Epithelial cell of umbilical artery (primary cell): Measurements from ENCODE around the gene RASIP1. TPM values are rescaled to one million over a fixed set of nuclear protein-coding genes. Genes with fewer than 3 reads are reported as not detected.

Experiments used
- total RNA-seq: library from RNA; depleted of rRNA; stranded (reverse); fragments of >200 nt; gene quantifications from 2 replicates; pipeline ENCODE4 v1.2.3, GENCODE V29; 2014

The RASIP1 gene, protein sequence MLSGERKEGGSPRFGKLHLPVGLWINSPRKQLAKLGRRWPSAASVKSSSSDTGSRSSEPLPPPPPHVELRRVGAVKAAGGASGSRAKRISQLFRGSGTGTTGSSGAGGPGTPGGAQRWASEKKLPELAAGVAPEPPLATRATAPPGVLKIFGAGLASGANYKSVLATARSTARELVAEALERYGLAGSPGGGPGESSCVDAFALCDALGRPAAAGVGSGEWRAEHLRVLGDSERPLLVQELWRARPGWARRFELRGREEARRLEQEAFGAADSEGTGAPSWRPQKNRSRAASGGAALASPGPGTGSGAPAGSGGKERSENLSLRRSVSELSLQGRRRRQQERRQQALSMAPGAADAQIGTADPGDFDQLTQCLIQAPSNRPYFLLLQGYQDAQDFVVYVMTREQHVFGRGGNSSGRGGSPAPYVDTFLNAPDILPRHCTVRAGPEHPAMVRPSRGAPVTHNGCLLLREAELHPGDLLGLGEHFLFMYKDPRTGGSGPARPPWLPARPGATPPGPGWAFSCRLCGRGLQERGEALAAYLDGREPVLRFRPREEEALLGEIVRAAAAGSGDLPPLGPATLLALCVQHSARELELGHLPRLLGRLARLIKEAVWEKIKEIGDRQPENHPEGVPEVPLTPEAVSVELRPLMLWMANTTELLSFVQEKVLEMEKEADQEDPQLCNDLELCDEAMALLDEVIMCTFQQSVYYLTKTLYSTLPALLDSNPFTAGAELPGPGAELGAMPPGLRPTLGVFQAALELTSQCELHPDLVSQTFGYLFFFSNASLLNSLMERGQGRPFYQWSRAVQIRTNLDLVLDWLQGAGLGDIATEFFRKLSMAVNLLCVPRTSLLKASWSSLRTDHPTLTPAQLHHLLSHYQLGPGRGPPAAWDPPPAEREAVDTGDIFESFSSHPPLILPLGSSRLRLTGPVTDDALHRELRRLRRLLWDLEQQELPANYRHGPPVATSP
- 68.2 and 85.8 TPM in 2 replicates for total RNA-seq

GRCh38 chr19:48740164-48740972 is at the start of gene RASIP1:
TSS of gene RASIP1 (minus strand) at chr19:48740610. CDS start at chr19:48740282, 328 bp downstream.

DNA sequence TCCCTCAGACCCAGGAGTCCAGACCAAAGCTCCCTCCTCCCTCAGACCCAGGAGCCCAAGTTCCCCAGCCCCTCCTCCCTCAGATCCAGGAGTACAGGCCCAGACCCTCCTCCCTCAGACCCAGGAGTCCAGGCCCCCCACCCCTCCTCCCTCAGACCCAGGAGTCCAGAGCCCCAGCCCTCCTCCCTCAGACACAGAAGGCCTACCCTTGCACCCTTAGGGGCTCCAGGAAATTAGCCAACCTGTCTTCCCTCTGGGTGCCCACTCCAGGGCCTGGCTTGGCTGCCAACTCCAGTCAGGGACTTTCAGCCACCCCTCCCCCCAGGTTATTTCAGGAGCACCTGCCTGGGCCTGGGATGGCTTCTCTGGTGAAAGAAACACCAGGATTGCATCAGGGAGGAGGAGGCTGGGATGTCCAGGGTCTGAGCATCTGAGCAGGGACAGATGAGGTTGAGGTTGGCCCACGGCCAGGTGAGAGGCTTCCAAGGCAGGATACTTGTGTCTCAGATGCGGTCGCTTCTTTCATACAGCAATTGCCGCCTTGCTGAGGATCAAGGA is 14.8 kb upstream of the RASIP1 start, which contains the start of gene FGF21:
Gene FGF21 (plus strand): TSS at position 441 of the 558 bp plus-strand sequence. CDS start 713 bp downstream, outside the sequence.

GRCh38 chr19:48752496-48753365 is 12.3 kb upstream of the RASIP1 start, which contains the start of gene FUT1:
TSS of gene FUT1 (minus strand) at chr19:48752641. CDS start at chr19:48751281, 1,360 bp downstream.

GRCh38 chr19:48746738-48747575 is 6.5 kb upstream of the RASIP1 start, which contains the start of gene IZUMO1:
TSS of gene IZUMO1 (minus strand) at chr19:48746909. CDS start at chr19:48745859, 1,050 bp downstream.

GRCh38 chr19:48719263-48720171 is 20.9 kb downstream of the RASIP1 start, which contains the start of gene MAMSTR:
TSS of gene MAMSTR (minus strand) at chr19:48719725. CDS start at chr19:48719031, 694 bp downstream.

GRCh38 chr19:48695743-48696352 is 44.6 kb downstream of the RASIP1 start, which contains the start of gene FUT2:
TSS of gene FUT2 (plus strand) at chr19:48695971. CDS start at chr19:48702957, 6,986 bp downstream.

DNA sequence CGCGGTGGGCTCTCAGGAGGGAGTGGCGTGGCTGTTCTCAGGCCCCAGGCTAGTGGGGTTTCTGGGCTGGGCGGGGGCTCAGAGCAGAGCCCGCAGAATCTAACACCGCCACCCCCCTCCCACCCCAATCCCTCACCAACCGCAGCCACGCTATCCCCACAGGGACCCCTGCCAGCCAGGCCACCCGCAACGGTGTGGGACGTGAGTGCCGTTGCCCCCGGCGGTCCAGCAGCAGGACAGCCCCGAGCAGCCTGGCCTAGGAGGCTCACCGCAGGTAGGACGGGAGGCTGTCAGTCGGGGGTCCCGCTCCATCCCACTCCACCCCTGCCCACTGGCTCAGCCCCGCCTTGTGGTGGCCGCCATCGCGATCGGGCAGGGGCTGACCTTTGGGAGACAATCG is 67.4 kb downstream of the RASIP1 start, which contains the start of gene NTN5:
Gene NTN5 (minus strand): TSS at position 24 of the 400 bp plus-strand sequence. CDS start 2,031 bp downstream, outside the sequence.

Other genes with a start within 250 kb of the RASIP1 start
- gene LMTK3, start 228.8 kb downstream of the RASIP1 start, total RNA-seq = under 0.01 and 0.61 TPM in 2 replicates
- gene SULT2B1, start 188.4 kb downstream of the RASIP1 start, total RNA-seq = not detected in 2 replicates
- not detected in 2 replicates for gene SPACA4, start 133.9 kb downstream of the RASIP1 start, total RNA-seq
- 0.65 and 1.1 TPM in 2 replicates for gene FAM83E, start 125.5 kb downstream of the RASIP1 start, total RNA-seq
- gene RPL18, start 121.4 kb downstream of the RASIP1 start, total RNA-seq = 2,633 and 3,123 TPM in 2 replicates
- 8.4 and 10.5 TPM in 2 replicates for gene SPHK2, start 121.1 kb downstream of the RASIP1 start, total RNA-seq
- 1.2 and 1.6 TPM in 2 replicates for gene DBP, start 103.2 kb downstream of the RASIP1 start, total RNA-seq
- 0.65 and 1.2 TPM in 2 replicates for gene CA11, start 94.4 kb downstream of the RASIP1 start, total RNA-seq
- gene NTN5, start 67.6 kb downstream of the RASIP1 start, total RNA-seq = not detected in 2 replicates
- gene FUT2, start 44.6 kb downstream of the RASIP1 start, total RNA-seq = not detected in 2 replicates
- gene MAMSTR, start 20.9 kb downstream of the RASIP1 start, total RNA-seq = 0.32 TPM in 1 of 2 replicates, not detected in the other
- gene IZUMO1, start 6.3 kb upstream of the RASIP1 start, total RNA-seq = 0.30 and 0.32 TPM in 2 replicates
- 5.5 and 6.4 TPM in 2 replicates for gene FUT1, start 12.0 kb upstream of the RASIP1 start, total RNA-seq
- not detected in 2 replicates for gene FGF21, start 14.9 kb upstream of the RASIP1 start, total RNA-seq
- 47.4 TPM in 2 replicates for gene BCAT2, start 70.4 kb upstream of the RASIP1 start, total RNA-seq
- 5.8 and 13.2 TPM in 2 replicates for gene HSD17B14, start 95.9 kb upstream of the RASIP1 start, total RNA-seq
- 1.9 and 2.7 TPM in 2 replicates for gene PLEKHA4, start 128.0 kb upstream of the RASIP1 start, total RNA-seq
- 24.4 and 27.2 TPM in 2 replicates for gene PPP1R15A, start 131.8 kb upstream of the RASIP1 start, total RNA-seq
- gene TULP2, start 158.1 kb upstream of the RASIP1 start, total RNA-seq = 0.32 TPM in 1 of 2 replicates, not detected in the other
- gene NUCB1, start 159.7 kb upstream of the RASIP1 start, total RNA-seq = 86.9 and 92.9 TPM in 2 replicates
- not detected in 2 replicates for gene DHDH, start 193.1 kb upstream of the RASIP1 start, total RNA-seq
- 137 and 154 TPM in 2 replicates for gene BAX, start 214.3 kb upstream of the RASIP1 start, total RNA-seq
- 777 and 969 TPM in 2 replicates for gene FTL, start 224.7 kb upstream of the RASIP1 start, total RNA-seq